NCI-H146 (cell line): ENCODE measurements around the gene BIRC7.

Experiments
- DNase-seq: peaks from one replicate; lab custom pipeline; 2025; lab: John Stamatoyannopoulos, UW

Gene BIRC7

DNA sequence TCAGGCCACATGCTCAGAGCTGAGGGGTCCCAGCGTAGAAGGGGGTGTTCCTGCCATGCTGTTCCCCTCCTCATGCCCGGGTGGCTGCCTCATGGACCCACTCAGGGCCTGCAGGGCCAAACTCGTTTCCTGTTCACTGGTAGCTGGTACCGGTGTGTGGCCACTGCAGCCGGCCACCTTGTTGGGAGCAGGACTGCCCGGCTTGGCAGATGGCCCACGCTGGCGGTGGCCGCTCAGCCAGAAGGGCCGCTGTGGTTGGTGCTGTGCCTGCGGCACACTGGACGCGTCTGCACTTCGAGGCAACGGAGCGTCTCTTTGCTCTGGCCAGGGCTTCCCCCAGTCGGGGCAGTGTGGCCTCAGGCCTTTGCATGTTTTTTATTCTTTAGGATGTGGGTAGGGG, 47.2 kb downstream of the BIRC7 start:
- no peak for DNase-seq

DNA sequence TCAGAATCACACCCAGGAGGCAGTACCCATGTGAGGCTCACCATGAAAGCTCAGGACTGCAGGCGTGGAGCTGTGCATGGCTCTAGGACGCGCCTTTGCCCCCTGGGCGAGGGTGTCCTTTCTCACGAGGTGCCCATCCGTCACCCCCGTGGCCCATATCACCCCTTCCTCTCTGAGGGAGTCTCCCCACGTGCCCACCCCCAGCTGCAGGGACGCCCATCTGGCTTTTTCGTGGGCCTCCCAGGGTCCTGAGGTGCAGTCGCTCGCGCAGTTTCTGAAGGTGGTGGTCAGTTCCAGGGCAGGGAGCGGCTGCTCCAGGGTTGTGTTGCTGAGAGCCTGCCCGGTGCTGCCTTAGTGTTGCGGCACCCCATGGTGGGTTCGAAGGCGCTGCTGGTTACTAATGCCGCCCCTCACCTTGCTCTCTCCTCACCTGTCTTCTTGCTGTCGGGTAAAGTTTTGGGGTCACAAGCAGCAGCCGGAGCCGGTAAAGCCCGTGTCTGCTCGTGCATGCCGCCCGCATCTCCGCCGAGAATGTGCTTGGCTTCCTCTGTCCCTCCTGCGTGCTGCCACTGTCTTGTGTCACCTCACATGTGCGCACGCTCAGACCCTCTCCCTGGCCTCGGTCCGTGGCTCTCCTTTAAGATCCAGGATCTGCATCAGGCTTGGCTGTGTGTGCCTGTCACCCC, 47.8 kb downstream of the BIRC7 start:
- no peak for DNase-seq

DNA sequence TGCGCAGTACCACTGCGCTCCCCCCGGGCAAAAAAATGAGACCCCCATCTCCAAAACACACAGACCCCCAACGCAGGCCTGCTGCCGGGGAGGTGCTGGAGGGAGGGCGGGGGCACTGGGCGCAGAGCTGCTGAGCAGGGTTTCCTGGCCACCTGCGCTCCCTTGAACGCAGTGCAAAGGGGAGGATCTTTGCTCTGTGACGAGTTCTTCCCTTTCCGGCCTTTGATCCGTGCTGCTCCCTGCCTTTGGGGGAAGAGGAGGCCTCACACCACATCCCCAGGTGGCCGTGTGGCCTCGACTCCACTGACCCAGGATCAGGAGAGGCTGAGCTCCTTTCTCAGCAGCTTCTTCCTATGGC, 48.4 kb downstream of the BIRC7 start:
- DNase-seq: no peak

GRCh38 chr20:63284544-63284949, 48.8 kb downstream of the BIRC7 start:
- no peak for DNase-seq

DNA sequence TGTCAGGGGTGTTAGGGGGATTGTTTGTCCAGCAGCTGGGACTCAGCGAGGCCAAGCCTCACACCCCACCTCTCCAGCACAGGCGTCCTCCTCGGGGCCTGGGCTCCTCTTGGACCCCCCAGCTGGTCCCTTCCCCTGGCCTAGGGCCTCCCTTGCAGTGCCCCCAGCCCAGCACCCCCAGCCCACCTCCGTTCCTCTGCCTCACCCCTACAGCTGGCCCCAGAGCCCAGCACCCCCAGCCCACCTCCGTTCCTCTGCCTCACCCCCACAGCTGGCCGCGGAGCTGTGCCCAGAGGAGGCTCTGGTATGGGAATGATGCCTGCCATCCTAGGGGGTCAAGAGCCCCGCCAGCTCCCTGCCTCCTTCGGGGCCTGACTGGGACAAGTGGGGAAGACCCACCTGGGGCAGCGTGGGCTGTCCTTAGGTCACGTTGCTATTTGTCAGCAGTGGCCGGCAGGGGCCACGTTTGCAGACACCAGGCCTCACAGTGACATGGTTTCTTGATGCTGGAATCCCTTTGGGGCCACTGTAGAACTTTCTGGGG, 49.3 kb downstream of the BIRC7 start:
- DNase-seq: no peak

DNA sequence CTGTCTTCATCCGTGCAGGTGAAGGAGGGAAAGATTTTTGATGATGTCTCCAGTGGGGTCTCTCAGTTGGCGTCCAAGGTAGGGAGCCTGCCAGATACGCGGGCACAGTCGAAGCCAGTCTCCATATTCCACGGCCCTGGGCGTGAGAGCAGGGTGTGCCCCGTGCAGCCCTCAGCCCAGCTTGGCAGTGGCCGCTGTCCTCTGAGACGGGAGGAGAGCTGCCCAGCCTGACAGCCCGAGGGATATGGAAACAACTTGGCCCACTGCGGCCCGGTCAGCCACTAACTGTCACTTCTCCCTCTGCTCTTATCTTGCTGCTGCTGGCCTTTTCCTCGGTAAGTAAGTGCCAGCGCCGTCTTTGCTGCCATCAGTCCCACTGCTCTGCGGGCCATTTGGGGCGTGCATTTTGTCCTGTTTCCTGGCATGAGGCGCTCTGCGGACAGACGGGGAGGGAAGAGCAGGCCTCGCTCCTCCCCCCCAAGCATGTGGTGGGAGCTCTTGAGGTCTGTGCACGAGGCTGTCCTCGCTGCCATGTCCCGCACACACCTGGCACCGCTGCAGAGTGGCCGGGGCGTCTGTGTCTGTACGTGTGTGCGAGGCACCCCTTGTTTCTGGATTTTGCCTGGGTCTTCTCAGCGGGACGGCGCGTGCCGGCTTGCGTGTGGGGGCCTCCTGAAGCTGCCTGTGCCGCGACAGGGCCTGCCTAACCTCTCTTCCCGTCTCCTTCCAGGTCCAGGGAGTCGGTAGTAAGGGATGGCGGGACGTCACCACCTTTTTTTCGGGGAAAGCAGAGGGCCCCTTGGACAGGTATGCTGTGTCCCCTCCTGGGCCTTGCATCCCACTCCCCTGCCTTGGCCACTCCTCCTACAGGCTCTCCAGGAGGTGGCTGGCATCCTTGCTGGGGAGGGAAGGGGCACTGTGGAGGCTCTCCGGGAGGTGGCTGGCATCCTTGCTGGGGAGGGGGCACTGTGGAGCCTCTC, 50.2 kb downstream of the BIRC7 start:
- DNase-seq: no peak

- no peak for DNase-seq
These were observed 51.3 kb downstream of the BIRC7 start for GRCh38 chr20:63286781-63287696.

DNA sequence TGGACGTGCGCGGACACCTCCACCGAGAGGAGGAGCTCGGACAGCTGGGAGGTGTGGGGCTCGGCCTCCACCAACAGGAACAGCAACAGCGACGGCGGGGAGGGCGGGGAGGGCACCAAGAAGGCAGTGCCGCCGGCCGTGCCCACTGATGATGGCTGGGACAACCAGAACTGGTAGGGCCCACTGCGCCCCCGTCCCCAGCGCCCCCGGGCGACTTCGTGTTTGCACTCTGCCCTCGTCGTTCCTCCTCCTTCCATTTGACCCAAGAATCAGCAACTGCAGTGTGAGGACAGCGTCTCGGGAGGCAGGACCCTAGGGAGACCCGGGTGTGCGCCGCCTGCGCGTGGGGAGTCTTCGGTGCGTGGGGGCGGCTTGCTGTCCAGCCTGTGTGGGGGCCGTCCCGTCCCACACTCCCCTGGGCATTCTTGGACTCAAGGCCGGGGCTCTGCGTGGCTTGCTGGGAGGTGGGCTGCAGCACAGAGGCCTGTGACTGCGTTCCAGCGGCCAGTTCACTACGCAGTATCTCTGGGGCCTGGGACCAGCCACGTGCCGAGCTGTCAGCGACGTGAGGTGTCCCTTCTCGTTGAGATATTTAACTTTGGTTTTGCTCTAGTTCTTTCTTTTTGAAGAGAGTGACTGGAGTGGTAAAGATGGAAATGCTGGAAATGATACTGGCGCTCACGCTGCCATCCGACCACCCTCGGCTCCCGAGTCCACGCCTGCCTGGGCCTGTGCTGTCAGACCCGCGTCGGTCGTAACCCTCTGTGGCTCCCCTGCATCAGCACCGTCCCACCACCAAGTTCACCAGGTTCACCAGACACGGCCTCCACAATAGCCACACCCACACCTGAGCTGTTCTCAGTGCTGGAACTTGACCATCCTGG, 52.2 kb downstream of the BIRC7 start:
- no peak for DNase-seq

GRCh38 chr20:63288581-63289251, 53.0 kb downstream of the BIRC7 start:
- DNase-seq: no peak

DNA sequence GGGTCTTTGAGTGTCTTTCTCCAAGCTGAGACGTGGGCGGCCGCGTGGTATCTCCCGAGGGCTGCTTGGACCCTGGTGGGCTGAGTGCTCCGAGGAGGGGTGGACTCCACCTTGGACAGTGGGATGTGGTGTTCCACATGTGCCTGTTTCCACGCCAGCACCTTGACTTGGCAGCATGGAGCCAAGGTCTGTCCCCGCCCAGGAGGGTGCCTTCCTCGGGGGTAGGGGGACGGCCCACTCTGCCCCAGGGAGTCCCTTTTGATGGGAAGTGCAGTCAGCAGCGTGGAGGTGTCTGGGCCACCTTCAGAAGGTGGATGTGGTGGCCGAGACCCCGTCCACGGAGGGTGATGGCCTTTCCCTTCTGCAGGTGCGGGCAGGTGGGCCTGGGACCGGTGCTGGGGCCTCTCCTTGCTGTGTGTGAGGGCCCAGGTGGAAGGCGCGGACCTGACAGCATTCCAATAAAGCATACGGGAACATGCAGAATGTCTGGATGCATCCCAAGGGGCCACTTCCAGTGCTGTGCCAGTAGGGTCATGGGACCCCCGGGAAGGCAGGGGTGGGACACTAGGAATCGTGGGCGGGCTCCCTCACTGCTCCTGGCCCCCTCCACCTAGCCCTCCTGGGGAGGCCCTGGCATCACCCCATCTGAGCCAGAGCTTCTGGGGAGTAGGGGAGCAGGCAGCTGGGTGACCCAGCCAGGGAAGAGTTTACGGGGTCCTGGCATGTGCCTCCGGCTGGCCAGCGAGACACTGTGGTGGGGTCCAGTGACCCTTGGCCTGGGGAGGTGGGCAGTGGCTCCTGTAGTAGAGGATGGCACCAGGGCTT, 53.8 kb downstream of the BIRC7 start:
- no peak for DNase-seq
